ENCODE measurements around the gene GLRX5. TPM values are rescaled to one million over a fixed set of nuclear protein-coding genes. Genes with fewer than 3 reads are reported as not detected.
"Not testable (repeated sequence)": the region's sequence is repeated elsewhere in the genome, so short reads cannot be mapped to it uniquely, and the experiment has no call there.

Gene GLRX5
- total RNA-seq, 4 donors from 2014 or later = 19.8 to 42.1 (median 33.7) TPM

DNA sequence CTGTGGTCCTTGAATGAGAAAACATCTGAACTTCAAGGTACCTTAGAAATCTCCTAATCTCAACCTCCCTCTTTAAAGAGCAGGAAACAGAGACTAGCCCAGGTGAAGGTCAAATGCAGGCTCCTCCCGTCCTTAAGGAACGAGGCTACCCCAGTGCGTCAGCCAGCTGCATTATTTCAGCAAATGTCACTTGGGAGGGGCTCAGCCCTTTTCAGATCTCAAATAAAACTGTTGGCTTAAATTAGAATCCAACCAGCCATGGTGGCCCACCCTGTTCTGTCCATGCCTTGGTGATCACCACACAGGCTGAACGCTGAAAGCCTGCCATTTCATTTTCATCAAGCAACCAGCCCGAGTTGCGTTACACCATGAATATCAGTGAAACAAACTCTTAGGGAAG is 25.4 kb upstream of the GLRX5 start:
- peak in 1 of 2 donors; percentile 65 for DNase-seq (ENCODE audit: low spot score in 2 of 2)
- Histone ChIP-seq H3K27ac (no peak overlapping the region), H3K4me3 (no peak overlapping the region), H3K9me3 (no peaks in the 10 kb centered on the region), H3K27me3 (no peaks in the 10 kb centered on the region), H3K36me3 (no peaks in the 10 kb centered on the region), H3K4me1 (peaks cover 84% of the 10 kb centered on the region)
- WGBS = 73% methylated on average over 6 of the region's 6 CpGs
- TF ChIP-seq POLR2AphosphoS5 (IDR thresholded peaks at IDR 0.05) = no peak
- TF ChIP-seq EP300 (IDR thresholded peaks at IDR 0.05) = no peak
- TF ChIP-seq, protein P1, sequence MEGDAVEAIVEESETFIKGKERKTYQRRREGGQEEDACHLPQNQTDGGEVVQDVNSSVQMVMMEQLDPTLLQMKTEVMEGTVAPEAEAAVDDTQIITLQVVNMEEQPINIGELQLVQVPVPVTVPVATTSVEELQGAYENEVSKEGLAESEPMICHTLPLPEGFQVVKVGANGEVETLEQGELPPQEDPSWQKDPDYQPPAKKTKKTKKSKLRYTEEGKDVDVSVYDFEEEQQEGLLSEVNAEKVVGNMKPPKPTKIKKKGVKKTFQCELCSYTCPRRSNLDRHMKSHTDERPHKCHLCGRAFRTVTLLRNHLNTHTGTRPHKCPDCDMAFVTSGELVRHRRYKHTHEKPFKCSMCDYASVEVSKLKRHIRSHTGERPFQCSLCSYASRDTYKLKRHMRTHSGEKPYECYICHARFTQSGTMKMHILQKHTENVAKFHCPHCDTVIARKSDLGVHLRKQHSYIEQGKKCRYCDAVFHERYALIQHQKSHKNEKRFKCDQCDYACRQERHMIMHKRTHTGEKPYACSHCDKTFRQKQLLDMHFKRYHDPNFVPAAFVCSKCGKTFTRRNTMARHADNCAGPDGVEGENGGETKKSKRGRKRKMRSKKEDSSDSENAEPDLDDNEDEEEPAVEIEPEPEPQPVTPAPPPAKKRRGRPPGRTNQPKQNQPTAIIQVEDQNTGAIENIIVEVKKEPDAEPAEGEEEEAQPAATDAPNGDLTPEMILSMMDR (IDR thresholded peaks at IDR 0.05) = no peak
- no peak for TF ChIP-seq POLR2A (IDR thresholded peaks at IDR 0.05)

GRCh38 chr14:95510344-95510743 is 24.5 kb upstream of the GLRX5 start:
- not testable (repeated sequence) for H3K9me3 ChIP-seq, H3K27ac ChIP-seq, H3K4me3 ChIP-seq, H3K36me3 ChIP-seq, H3K27me3 ChIP-seq
- WGBS = 83% methylated on average over 9 of the region's 9 CpGs
- peaks cover 85% of the 10 kb centered on the region for H3K4me1 ChIP-seq
- DNase-seq (ENCODE audit: low spot score in 2 of 2) = peak; percentile 44 to 72

GRCh38 chr14:95510804-95511203 is 24.0 kb upstream of the GLRX5 start:
- DNase-seq (ENCODE audit: low spot score in 2 of 2) = peak; percentile 66 to 67
- WGBS = 83% methylated on average over 5 of the region's 5 CpGs
- TF ChIP-seq, protein P1 (IDR thresholded peaks at IDR 0.05) = no peak
- TF ChIP-seq POLR2AphosphoS5 (IDR thresholded peaks at IDR 0.05) (no peak), EP300 (IDR thresholded peaks at IDR 0.05) (no peak), POLR2A (IDR thresholded peaks at IDR 0.05) (no peak)

DNA sequence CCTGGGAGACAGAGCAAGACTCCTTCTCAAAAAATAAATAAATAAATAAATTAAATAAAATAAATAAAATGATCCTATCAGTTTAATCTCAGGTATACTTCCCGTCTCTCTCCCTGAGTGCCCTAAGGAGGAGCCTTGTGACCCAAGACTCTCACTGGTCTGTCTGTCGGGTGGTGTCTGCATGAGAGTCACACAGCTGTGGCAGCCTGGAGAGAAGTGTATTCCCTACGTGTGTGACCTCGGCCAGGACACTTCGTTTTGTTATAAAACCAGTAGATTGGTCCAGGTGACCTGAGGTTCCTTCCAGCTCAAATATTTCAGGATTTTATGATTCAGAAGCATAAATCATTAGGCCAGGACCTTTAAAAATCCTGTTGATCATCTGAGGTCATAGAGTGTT is 23.2 kb upstream of the GLRX5 start:
- peak overlapping the region; percentile 1 for H3K27ac ChIP-seq
- no peaks in the 10 kb centered on the region for H3K36me3 ChIP-seq
- 74% methylated on average over 5 of the region's 5 CpGs for WGBS
- DNase-seq (ENCODE audit: low spot score in 2 of 2) = peak; percentile 39 to 61
- no peak overlapping the region for H3K4me3 ChIP-seq
- TF ChIP-seq EP300 (IDR thresholded peaks at IDR 0.05) (no peak), POLR2AphosphoS5 (IDR thresholded peaks at IDR 0.05) (no peak), POLR2A (IDR thresholded peaks at IDR 0.05) (no peak)
- TF ChIP-seq, protein P1 (IDR thresholded peaks at IDR 0.05) = no peak
- H3K27me3 ChIP-seq = no peaks in the 10 kb centered on the region
- H3K4me1 ChIP-seq = peaks cover 84% of the 10 kb centered on the region
- H3K9me3 ChIP-seq = no peaks in the 10 kb centered on the region

More at GRCh38 chr14:95510804-95511203, 24.0 kb upstream of the GLRX5 start:
- no peaks in the 10 kb centered on the region for H3K9me3 ChIP-seq
- H3K4me3 ChIP-seq = no peak overlapping the region
- H3K4me1 ChIP-seq = peaks cover 85% of the 10 kb centered on the region
- H3K36me3 ChIP-seq = no peaks in the 10 kb centered on the region
- H3K27me3 ChIP-seq = no peaks in the 10 kb centered on the region
- peak overlapping the region; percentile 1 for H3K27ac ChIP-seq

DNA sequence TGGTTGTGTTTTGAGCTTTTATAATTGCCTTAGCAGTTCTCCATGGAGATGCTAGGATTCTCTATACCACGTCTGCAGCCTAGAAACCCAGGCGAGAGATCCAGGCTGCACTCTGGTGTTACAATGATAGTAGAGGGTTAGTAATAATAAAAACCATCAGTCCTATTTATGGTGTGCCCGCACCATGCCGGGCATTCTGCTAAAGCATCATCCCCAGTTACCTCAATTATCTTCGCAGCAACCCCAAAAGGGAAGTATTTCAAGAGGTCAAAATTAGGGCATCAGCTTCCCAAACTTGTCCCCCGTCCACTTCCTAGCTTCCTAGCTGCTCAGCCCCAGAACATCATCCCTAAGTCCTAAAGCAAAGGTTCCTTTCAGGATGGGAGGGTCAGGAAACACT is 21.6 kb upstream of the GLRX5 start:
- 57% methylated on average over 6 of the region's 6 CpGs for WGBS
- TF ChIP-seq POLR2AphosphoS5 (IDR thresholded peaks at IDR 0.05) = no peak
- no peak for TF ChIP-seq POLR2A (IDR thresholded peaks at IDR 0.05)
- TF ChIP-seq EP300 (IDR thresholded peaks at IDR 0.05) = no peak
- TF ChIP-seq, protein P1 (IDR thresholded peaks at IDR 0.05) = no peak
- no peak overlapping the region for H3K27ac ChIP-seq
- H3K4me1 ChIP-seq = peaks cover 84% of the 10 kb centered on the region
- no peak overlapping the region for H3K4me3 ChIP-seq
- H3K27me3 ChIP-seq = no peaks in the 10 kb centered on the region
- no peaks in the 10 kb centered on the region for H3K36me3 ChIP-seq
- H3K9me3 ChIP-seq = no peaks in the 10 kb centered on the region
- DNase-seq (ENCODE audit: low spot score in 2 of 2) = peak; percentile 34 to 41
